Mesendoderm (in vitro differentiated cells): ENCODE results near the gene EGLN2.
"Not testable (repeated sequence)": the region's sequence is repeated elsewhere in the genome, so short reads cannot be mapped to it uniquely, and the experiment has no call there.

Experiments used
- DNase-seq: peaks from one replicate; pipeline ENCODE4 v3.0.0; 2013
- H2AK5ac ChIP-seq: 2 replicates; pipeline ENCODE4 v1.6.1; 2013; ENCODE audit warnings: low read length, inconsistent platforms
- H2BK120ac ChIP-seq: 2 replicates; pipeline ENCODE4 v1.6.1; 2013; ENCODE audit warnings: low read depth, mild to moderate bottlenecking, low read length, moderate library complexity, mixed read lengths
- H2BK15ac ChIP-seq: replicated peaks from 2 replicates; pipeline ENCODE4 v1.6.1; 2013; ENCODE audit warnings: low read depth, mild to moderate bottlenecking, moderate library complexity
- H2BK5ac ChIP-seq: 2 replicates; pipeline ENCODE4 v1.6.1; 2013; ENCODE audit warnings: low read length, inconsistent platforms
- H3K18ac ChIP-seq: 2 replicates; pipeline ENCODE4 v1.6.1; 2013; ENCODE audit warnings: mild to moderate bottlenecking, low read length, mixed read lengths
- H3K23ac ChIP-seq: one replicate; pipeline ENCODE4 v1.6.1; 2013; ENCODE audit warnings: low read length
- H3K27ac ChIP-seq: 2 replicates; pipeline ENCODE4 v1.5.1; 2013; ENCODE audit warnings: low read depth, mild to moderate bottlenecking, inconsistent platforms, low read length, moderate library complexity
- H3K27me3 ChIP-seq: 2 replicates; pipeline ENCODE4 v1.6.1; 2013; ENCODE audit warnings: low read length, control low read depth, mild to moderate bottlenecking, inconsistent platforms; ENCODE audit not compliant: insufficient read depth, poor library complexity
- H3K36me3 ChIP-seq: 2 replicates; pipeline ENCODE4 v1.6.1; 2013; ENCODE audit warnings: low read length, inconsistent platforms; ENCODE audit not compliant: control insufficient read depth, insufficient read depth
- H3K4ac ChIP-seq: one replicate; pipeline ENCODE4 v1.6.1; 2013; ENCODE audit warnings: low read depth, mild to moderate bottlenecking, low read length, moderate library complexity
- H3K4me1 ChIP-seq: 2 replicates; pipeline ENCODE4 v1.6.1; 2013; ENCODE audit warnings: low read depth, low read length, inconsistent platforms; ENCODE audit not compliant: control insufficient read depth
- H3K4me2 ChIP-seq: 2 replicates; pipeline ENCODE4 v1.6.1; 2013; ENCODE audit warnings: low read length
- H3K4me3 ChIP-seq: 2 replicates; pipeline ENCODE4 v1.5.1; 2013; ENCODE audit warnings: mild to moderate bottlenecking, low read length
- H3K56ac ChIP-seq: one replicate; pipeline ENCODE4 v1.6.1; 2013; ENCODE audit warnings: low read length
- H3K79me1 ChIP-seq: 2 replicates; pipeline ENCODE4 v1.6.1; 2013; ENCODE audit warnings: low read length, inconsistent platforms
- H3K79me2 ChIP-seq: 2 replicates; pipeline ENCODE4 v1.6.1; 2013; ENCODE audit warnings: mild to moderate bottlenecking, low read length; ENCODE audit not compliant: control insufficient read depth, insufficient read depth
- H3K9ac ChIP-seq: 2 replicates; pipeline ENCODE4 v1.6.1; 2013; ENCODE audit warnings: low read length, inconsistent platforms
- H4K5ac ChIP-seq: one replicate; pipeline ENCODE4 v1.6.1; 2013; ENCODE audit warnings: low read length
- H4K8ac ChIP-seq: one replicate; pipeline ENCODE4 v1.6.1; 2013; ENCODE audit warnings: low read depth, mild to moderate bottlenecking, control low read depth, low read length, moderate library complexity
- WGBS: extraction: QIAGEN DNeasy Blood & Tissue Kit; methylation state at CpG from one replicate; pipeline ENCODE4 v1.1.7; 2013; ENCODE audit warnings: low lambda C conversion rate, missing lambda C conversion rate; ENCODE audit not compliant: insufficient coverage; ENCODE audit errors: extremely low coverage; 5-methylcytosine and 5-hydroxymethylcytosine counted together

The EGLN2 gene

GRCh38 chr19:40813182-40813581 lies 14.2 kb downstream of the EGLN2 start:
- H3K36me3 ChIP-seq, result peaks cover 4% of the 10 kb centered on the region
- no CpG with 5 or more reads among the region's 4 CpGs for WGBS

GRCh38 chr19:40815223-40815622 lies 16.2 kb downstream of the EGLN2 start:
- H3K79me2 ChIP-seq, result no peaks in the 10 kb centered on the region
- no peak overlapping the region for H3K23ac ChIP-seq
- H4K8ac ChIP-seq, result no peak overlapping the region
- H3K4me2 ChIP-seq, result no peak overlapping the region
- no peak overlapping the region for H3K18ac ChIP-seq
- WGBS, result no CpG with 5 or more reads among the region's 4 CpGs
- H3K9ac ChIP-seq, result no peak overlapping the region
- no peak overlapping the region for H3K56ac ChIP-seq
- DNase-seq, result no peak
- no peak overlapping the region for H2AK5ac ChIP-seq
- no peaks in the 10 kb centered on the region for H3K4me1 ChIP-seq
- no peak overlapping the region for H3K27ac ChIP-seq
- H3K79me1 ChIP-seq, result no peaks in the 10 kb centered on the region
- H2BK120ac ChIP-seq, result no peak overlapping the region
- no peaks in the 10 kb centered on the region for H3K27me3 ChIP-seq
- no peak overlapping the region for H3K4me3 ChIP-seq
- H3K4ac ChIP-seq, result no peak overlapping the region
- no peak overlapping the region for H2BK15ac ChIP-seq
- H2BK5ac ChIP-seq, result no peak overlapping the region
- H4K5ac ChIP-seq, result no peak overlapping the region
- H3K36me3 ChIP-seq, result no peaks in the 10 kb centered on the region

More at GRCh38 chr19:40813182-40813581, 14.2 kb downstream of the EGLN2 start:
- H2AK5ac ChIP-seq, result no peak overlapping the region
- H3K27me3 ChIP-seq, result no peaks in the 10 kb centered on the region
- H3K4me2 ChIP-seq, result no peak overlapping the region
- no peak overlapping the region for H3K23ac ChIP-seq
- H2BK120ac ChIP-seq, result no peak overlapping the region
- DNase-seq, result no peak
- no peak overlapping the region for H4K5ac ChIP-seq
- H2BK5ac ChIP-seq, result no peak overlapping the region
- H4K8ac ChIP-seq, result no peak overlapping the region
- no peak overlapping the region for H2BK15ac ChIP-seq
- H3K18ac ChIP-seq, result no peak overlapping the region
- peaks cover 3% of the 10 kb centered on the region for H3K79me1 ChIP-seq
- no peak overlapping the region for H3K4me3 ChIP-seq
- H3K4ac ChIP-seq, result no peak overlapping the region
- no peak overlapping the region for H3K56ac ChIP-seq
- no peak overlapping the region for H3K9ac ChIP-seq
- no peaks in the 10 kb centered on the region for H3K79me2 ChIP-seq
- H3K27ac ChIP-seq, result no peak overlapping the region
- no peaks in the 10 kb centered on the region for H3K4me1 ChIP-seq

GRCh38 chr19:40818480-40819399 lies 19.7 kb downstream of the EGLN2 start:
- not testable (repeated sequence) for H2BK15ac ChIP-seq, H3K4me3 ChIP-seq, H4K5ac ChIP-seq, H3K23ac ChIP-seq, H3K4me1 ChIP-seq, H3K79me1 ChIP-seq, H3K18ac ChIP-seq, H2BK5ac ChIP-seq, H3K27ac ChIP-seq, H2AK5ac ChIP-seq, H3K9ac ChIP-seq, H3K27me3 ChIP-seq, H2BK120ac ChIP-seq, H3K36me3 ChIP-seq, H3K79me2 ChIP-seq, H4K8ac ChIP-seq, H3K4ac ChIP-seq, H3K4me2 ChIP-seq
- peak; percentile 53 for DNase-seq
- peak overlapping the region; percentile 68 for H3K56ac ChIP-seq
- WGBS, result no CpG with 5 or more reads among the region's 36 CpGs

- not testable (repeated sequence) for H4K8ac ChIP-seq, H3K79me2 ChIP-seq, H3K56ac ChIP-seq, DNase-seq, H3K4me3 ChIP-seq, H2AK5ac ChIP-seq, H4K5ac ChIP-seq, H2BK120ac ChIP-seq, H3K4me2 ChIP-seq, H2BK5ac ChIP-seq, H3K27me3 ChIP-seq, H3K4ac ChIP-seq, H2BK15ac ChIP-seq, H3K79me1 ChIP-seq, H3K36me3 ChIP-seq, H3K27ac ChIP-seq, H3K18ac ChIP-seq, H3K9ac ChIP-seq, H3K4me1 ChIP-seq, H3K23ac ChIP-seq
- no CpG with 5 or more reads among the region's 6 CpGs for WGBS
These were observed 20.7 kb downstream of the EGLN2 start for GRCh38 chr19:40819479-40820234.

- Histone ChIP-seq H3K56ac (peak overlapping the region; percentile 30), H3K9ac (no peak overlapping the region), H3K79me1 (no peaks in the 10 kb centered on the region), H2BK120ac (no peak overlapping the region), H2AK5ac (no peak overlapping the region), H2BK15ac (no peak overlapping the region), H2BK5ac (no peak overlapping the region), H4K5ac (no peak overlapping the region), H3K4me2 (no peak overlapping the region), H4K8ac (no peak overlapping the region), H3K36me3 (no peaks in the 10 kb centered on the region), H3K23ac (no peak overlapping the region), H3K27me3 (no peaks in the 10 kb centered on the region), H3K4me1 (peaks cover 2% of the 10 kb centered on the region), H3K27ac (no peak overlapping the region), H3K79me2 (no peaks in the 10 kb centered on the region), H3K4ac (no peak overlapping the region), H3K18ac (no peak overlapping the region), H3K4me3 (no peak overlapping the region)
- no peak for DNase-seq
- no CpG with 5 or more reads among the region's 22 CpGs for WGBS
These were observed 23.2 kb downstream of the EGLN2 start for GRCh38 chr19:40822161-40822560.
